Right lobe of liver (tissue), 4 donors: ENCODE data around the gene ACOT6.

Source experiments
- CTCF ChIP-seq, 4 donors: fragments of 200-600 bp in 3 of 4; fragments of 450-650 bp in 1 of 4; IDR thresholded peaks; one replicate each; pipeline versions ENCODE4 v1.5.1 to v1.8.0; 2016 to 2022; ENCODE audit warnings: antibody characterized with exemption in 4 of 4, mild to moderate bottlenecking in 2 of 4
- POLR2A ChIP-seq: fragments of 450-650 bp; IDR thresholded peaks from one replicate; pipeline ENCODE4 v1.6.1; 2017; ENCODE audit warnings: antibody characterized with exemption, mild to moderate bottlenecking
- donor health status: DM: no; HTN: no; CAD: no.
- donor health status: DM: no; HTN: no; CAD: no.
- donor health status: DM: no; HTN: yes; CAD: no.

GRCh38 chr14:73612339-73613045 is at the start of gene ACOT6:
- TF ChIP-seq CTCF (IDR thresholded peaks at IDR 0.05), result no peak
- TF ChIP-seq POLR2A, result peak; percentile 92
